HepG2 (cell line): ENCODE results near the gene SLC26A3. TPM values are rescaled to one million over a fixed set of nuclear protein-coding genes. Genes with fewer than 3 reads are reported as not detected.

Experiments
- ATAC-seq: fragments of 200-7000 bp; cut with Tn5 transposase; 3 replicates; pipeline ENCODE4 v1.9.1; 2020; ENCODE audit warnings: mild to moderate bottlenecking, moderate library complexity
- BruUV-seq: library from RNA; stranded (reverse); fragments of 400-500 nt; replicated peaks from 2 replicates; lab custom pipeline; 2021; lab: Mats Ljungman, UMichigan
- CTCF ChIA-PET: fragments of 300-600 bp; formaldehyde crosslinking; extraction: SDS; loops from one replicate; lab custom pipeline; 2021; ENCODE audit warnings: low total read pairs, inconsistent platforms, low intra/inter-chr PET ratio; lab: Yijun Ruan, JAX
- POLR2A ChIA-PET: fragments of 350-600 bp; sonication (Branson Sonifier 250); formaldehyde crosslinking; loops from one replicate; lab custom pipeline; 2020; ENCODE audit warnings: antibody characterized with exemption, inconsistent platforms; lab: Yijun Ruan, JAX
- DNase-seq: peaks from one replicate; pipeline ENCODE4 v3.0.0-alpha.2; 2015; ENCODE audit warnings: low spot score
- FAIRE-seq: peaks from 3 replicates; lab custom pipeline; 2011; peaks lifted over from hg19 to GRCh38; lab: Jason Lieb, UNC
- H2AFZ ChIP-seq: one replicate; pipeline ENCODE4 v1.6.1; 2011; ENCODE audit warnings: low read length, inconsistent platforms
- H3K27ac ChIP-seq: fragments of 300-600 bp; 3 replicates; pipeline ENCODE4 v1.8.0; 2011; ENCODE audit warnings: mixed run types, mild to moderate bottlenecking, mixed read lengths, low read length, inconsistent platforms; ENCODE audit not compliant: insufficient read depth; ENCODE audit errors: extremely low read length
- H3K27me3 ChIP-seq, 2 experiments: fragments of 200-600 bp in 1 of 2; 2 replicates in 1 of 2; 3 replicates in 1 of 2; pipeline versions ENCODE4 v1.6.0 to v1.8.0; 2011; ENCODE audit warnings: low read length in 2 of 2, mild to moderate bottlenecking in 2 of 2, moderate library complexity in 2 of 2, inconsistent platforms in 1 of 2; ENCODE audit not compliant: insufficient read depth in 2 of 2, control insufficient read depth in 1 of 2
- H3K36me3 ChIP-seq, 2 experiments: fragments of 200-600 bp in 1 of 2; replicated peaks in 1 of 2; 2 replicates in 1 of 2; 3 replicates in 1 of 2; pipeline versions ENCODE4 v1.5.1 to v1.8.0; 2011; ENCODE audit warnings: low read length in 2 of 2, inconsistent platforms in 1 of 2; ENCODE audit not compliant: insufficient read depth in 2 of 2, control insufficient read depth in 1 of 2
- H3K4me1 ChIP-seq: 2 replicates; pipeline ENCODE4 v1.5.1; 2012; ENCODE audit warnings: low read length, inconsistent platforms; ENCODE audit not compliant: insufficient read depth
- H3K4me2 ChIP-seq: 2 replicates; pipeline ENCODE4 v1.6.0; 2011; ENCODE audit warnings: low read depth, low read length, inconsistent platforms
- H3K4me3 ChIP-seq, 3 experiments: fragments of 200-600 bp in 1 of 3; sonication (generic), shearing (Covaris generic) in 1 of 3; replicated peaks in 1 of 3; 2 replicates each; pipeline ENCODE4 v1.5.1; 2011 to 2016; ENCODE audit warnings: low read length in 3 of 3, inconsistent platforms in 2 of 3, low read depth in 2 of 3, mild to moderate bottlenecking in 2 of 3, control low read depth in 1 of 3, mixed read lengths in 1 of 3; ENCODE audit not compliant: insufficient read depth in 1 of 3
- H3K79me2 ChIP-seq: one replicate; pipeline ENCODE4 v1.6.1; 2011; ENCODE audit warnings: low read length, inconsistent platforms; ENCODE audit not compliant: insufficient read depth
- H3K9ac ChIP-seq: 2 replicates; pipeline ENCODE4 v1.6.0; 2011; ENCODE audit warnings: mild to moderate bottlenecking, low read depth, low read length, inconsistent platforms; ENCODE audit not compliant: insufficient read depth
- H3K9me3 ChIP-seq: 2 replicates; pipeline ENCODE4 v1.5.1; 2012; ENCODE audit warnings: mild to moderate bottlenecking, low read length
- H4K20me1 ChIP-seq: 2 replicates; pipeline ENCODE4 v1.6.0; 2011; ENCODE audit warnings: inconsistent platforms, mild to moderate bottlenecking, low read length, moderate library complexity; ENCODE audit not compliant: insufficient read depth
- CENPT ChIP-seq: sonication (generic); formaldehyde crosslinking; IDR thresholded peaks from 2 replicates; pipeline ENCODE4 v1.8.0; 2022; ENCODE audit warnings: low read depth, mild to moderate bottlenecking, moderate library complexity, missing genetic modification reagents
- NAIF1 ChIP-seq: sonication (generic); formaldehyde crosslinking; IDR thresholded peaks from 2 replicates; pipeline ENCODE4 v1.5.0; 2020; ENCODE audit warnings: mild to moderate bottlenecking, missing genetic modification reagents, borderline replicate concordance
- RCOR2 ChIP-seq: IDR thresholded peaks from 2 replicates; pipeline ENCODE4 v1.6.1; 2016; ENCODE audit warnings: missing biosample characterization, missing genetic modification reagents
- SP5 ChIP-seq: IDR thresholded peaks from 2 replicates; pipeline ENCODE4 v1.6.1; 2016; ENCODE audit warnings: low read depth, borderline replicate concordance
- ZFYVE20 ChIP-seq: sonication (generic); formaldehyde crosslinking; IDR thresholded peaks from 2 replicates; pipeline ENCODE4 v1.8.0; 2023; ENCODE audit warnings: low read depth, mild to moderate bottlenecking, moderate library complexity, missing genetic modification reagents, borderline replicate concordance
- ZNF354B ChIP-seq: sonication (generic); formaldehyde crosslinking; IDR thresholded peaks from 2 replicates; pipeline ENCODE4 v1.8.0; 2022; ENCODE audit warnings: mild to moderate bottlenecking, missing genetic modification reagents
- ZNF577 ChIP-seq: sonication (generic); formaldehyde crosslinking; IDR thresholded peaks from 2 replicates; pipeline ENCODE4 v1.4.0; 2020; ENCODE audit warnings: mild to moderate bottlenecking, low read depth, missing genetic modification reagents, borderline replicate concordance
- ZNF598 ChIP-seq: sonication (generic); formaldehyde crosslinking; IDR thresholded peaks from 2 replicates; pipeline ENCODE4 v1.5.1; 2020; ENCODE audit warnings: mild to moderate bottlenecking, missing genetic modification reagents, borderline replicate concordance
- WGBS: methylation state at CpG from one replicate; pipeline ENCODE4 v1.1.6; 2017; ENCODE audit warnings: low lambda C conversion rate; 5-methylcytosine and 5-hydroxymethylcytosine counted together
- in situ Hi-C: cut with HindIII; loops from 2 replicates; pipeline ENCODE4 v1.10.0; 2017; ENCODE audit warnings: low pct_unique_long_range_greater_than_20kb; ENCODE audit not compliant: extremely low pct_ligation_motif_present
- intact Hi-C: fragments of 100-400 bp; cut with micrococcal nuclease; formaldehyde crosslinking; loops from one replicate; pipeline ENCODE4 v1.10.0; 2022; ENCODE audit not compliant: unreplicated experiment
- polyA plus RNA-seq, 8 experiments: library from polyadenylated mRNA; depleted of rRNA in 3 of 8; stranded (reverse) in 7 of 8; unstranded in 1 of 8; fragments of >200 nt; fragmentation: Illumina TruSeq in 4 of 8; extraction: Trizol in 4 of 8; gene quantifications; 2 replicates each; pipeline versions ENCODE4 v1.2.1 to v1.2.3, GENCODE V29; 2011 to 2016; ENCODE audit warnings: low read depth in 4 of 8, missing spikeins in 1 of 8, mixed read lengths in 1 of 8; ENCODE audit not compliant: insufficient read depth in 1 of 8
- total RNA-seq, 5 experiments: library from RNA; depleted of rRNA; stranded (reverse); fragments of >200 nt; fragmentation: Illumina TruSeq; extraction: Trizol; gene quantifications; 2 replicates each; pipeline ENCODE4 v1.2.3, GENCODE V29; 2016; ENCODE audit warnings: low read depth in 1 of 5
- TF ChIP-seq, protein P1 (sequence below): IDR thresholded peaks from 2 replicates; pipeline ENCODE4 v1.6.1; 2018; ENCODE audit warnings: missing genetic modification reagents, mild to moderate bottlenecking, missing compliant biosample characterization
- TF ChIP-seq, protein P2 (sequence below): sonication (generic); formaldehyde crosslinking; IDR thresholded peaks from 2 replicates; pipeline ENCODE4 v1.4.0; 2020; ENCODE audit warnings: missing genetic modification reagents, mild to moderate bottlenecking, borderline replicate concordance
- TF ChIP-seq, protein P3 (sequence below): sonication (generic); formaldehyde crosslinking; IDR thresholded peaks from 2 replicates; pipeline ENCODE4 v1.4.0; 2020; ENCODE audit warnings: missing genetic modification reagents, mild to moderate bottlenecking, borderline replicate concordance

Gene SLC26A3
- total and polyA plus RNA-seq, 2 of the 13 experiments (the other 11 are each of a cell fraction or from before 2014, with no cell fraction given), result 0.11 to 0.30 TPM

DNA sequence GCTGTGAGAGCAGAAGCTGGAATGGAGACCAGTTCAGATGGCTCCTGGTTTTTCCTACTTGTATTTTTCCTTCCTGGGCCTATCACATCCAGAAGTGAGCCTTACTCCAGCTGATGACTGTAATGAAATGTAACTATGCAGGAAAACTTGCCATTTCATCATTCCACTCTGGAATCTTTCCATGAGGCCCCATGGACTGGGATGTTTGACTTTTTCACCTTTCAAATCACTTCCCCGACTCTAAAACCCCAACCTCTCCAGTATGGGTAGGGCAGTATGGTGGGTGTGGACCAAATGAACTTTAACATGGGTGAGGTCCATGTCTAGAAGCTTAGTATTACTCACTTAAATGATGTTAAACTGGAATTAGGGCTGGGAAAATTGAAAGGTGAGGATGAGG lies 47.6 kb upstream of the SLC26A3 start:
- peaks cover 0 to 29% of the 10 kb centered on the region in 2 experiments; a peak in 4 of 5 replicates for H3K27me3 ChIP-seq
- no peaks in the 10 kb centered on the region for H3K9me3 ChIP-seq
- H2AFZ ChIP-seq, result no peak overlapping the region
- intact Hi-C loops (no loop called here), in situ Hi-C loops (loop anchor here (25.0 kb wide), 1 partner anchor 388 kb away; the partner anchor contains the start of gene GPR22)
- no peak for DNase-seq
- no peak overlapping the region for H3K4me2 ChIP-seq
- H3K9ac ChIP-seq, result no peak overlapping the region
- H3K27ac ChIP-seq, result no peak overlapping the region
- ChIA-PET CTCF (no interaction called here), POLR2A (no interaction called here)
- H4K20me1 ChIP-seq, result no peaks in the 10 kb centered on the region
- H3K79me2 ChIP-seq, result no peaks in the 10 kb centered on the region
- WGBS, result 0% methylated on average over 1 of the region's 1 CpG
- peaks cover 10% of the 10 kb centered on the region for H3K4me1 ChIP-seq
- H3K36me3 ChIP-seq, result no peaks in the 10 kb centered on the region
- no peak for ATAC-seq
- FAIRE-seq, result no peak
- BruUV-seq, result no TSS peak
- no peak overlapping the region for H3K4me3 ChIP-seq
- TF ChIP-seq, protein P1, sequence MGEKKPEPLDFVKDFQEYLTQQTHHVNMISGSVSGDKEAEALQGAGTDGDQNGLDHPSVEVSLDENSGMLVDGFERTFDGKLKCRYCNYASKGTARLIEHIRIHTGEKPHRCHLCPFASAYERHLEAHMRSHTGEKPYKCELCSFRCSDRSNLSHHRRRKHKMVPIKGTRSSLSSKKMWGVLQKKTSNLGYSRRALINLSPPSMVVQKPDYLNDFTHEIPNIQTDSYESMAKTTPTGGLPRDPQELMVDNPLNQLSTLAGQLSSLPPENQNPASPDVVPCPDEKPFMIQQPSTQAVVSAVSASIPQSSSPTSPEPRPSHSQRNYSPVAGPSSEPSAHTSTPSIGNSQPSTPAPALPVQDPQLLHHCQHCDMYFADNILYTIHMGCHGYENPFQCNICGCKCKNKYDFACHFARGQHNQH (CRISPR knock-in tag), result no peak
- no peak for TF ChIP-seq ZFYVE20 (CRISPR knock-in tag)
- no peak for TF ChIP-seq ZNF354B (CRISPR knock-in tag)
- TF ChIP-seq, protein P2, sequence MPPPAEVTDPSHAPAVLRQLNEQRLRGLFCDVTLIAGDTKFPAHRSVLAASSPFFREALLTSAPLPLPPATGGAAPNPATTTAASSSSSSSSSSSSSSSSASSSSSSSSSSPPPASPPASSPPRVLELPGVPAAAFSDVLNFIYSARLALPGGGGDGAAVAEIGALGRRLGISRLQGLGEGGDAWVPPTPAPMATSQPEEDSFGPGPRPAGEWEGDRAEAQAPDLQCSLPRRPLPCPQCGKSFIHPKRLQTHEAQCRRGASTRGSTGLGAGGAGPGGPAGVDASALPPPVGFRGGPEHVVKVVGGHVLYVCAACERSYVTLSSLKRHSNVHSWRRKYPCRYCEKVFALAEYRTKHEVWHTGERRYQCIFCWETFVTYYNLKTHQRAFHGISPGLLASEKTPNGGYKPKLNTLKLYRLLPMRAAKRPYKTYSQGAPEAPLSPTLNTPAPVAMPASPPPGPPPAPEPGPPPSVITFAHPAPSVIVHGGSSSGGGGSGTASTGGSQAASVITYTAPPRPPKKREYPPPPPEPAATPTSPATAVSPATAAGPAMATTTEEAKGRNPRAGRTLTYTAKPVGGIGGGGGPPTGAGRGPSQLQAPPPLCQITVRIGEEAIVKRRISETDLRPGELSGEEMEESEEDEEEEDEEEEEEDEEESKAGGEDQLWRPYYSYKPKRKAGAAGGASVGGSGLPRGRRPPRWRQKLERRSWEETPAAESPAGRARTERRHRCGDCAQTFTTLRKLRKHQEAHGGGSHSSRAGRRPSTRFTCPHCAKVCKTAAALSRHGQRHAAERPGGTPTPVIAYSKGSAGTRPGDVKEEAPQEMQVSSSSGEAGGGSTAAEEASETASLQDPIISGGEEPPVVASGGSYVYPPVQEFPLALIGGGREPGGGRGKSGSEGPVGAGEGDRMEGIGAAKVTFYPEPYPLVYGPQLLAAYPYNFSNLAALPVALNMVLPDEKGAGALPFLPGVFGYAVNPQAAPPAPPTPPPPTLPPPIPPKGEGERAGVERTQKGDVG (CRISPR knock-in tag), result no peak
- TF ChIP-seq, protein P3, sequence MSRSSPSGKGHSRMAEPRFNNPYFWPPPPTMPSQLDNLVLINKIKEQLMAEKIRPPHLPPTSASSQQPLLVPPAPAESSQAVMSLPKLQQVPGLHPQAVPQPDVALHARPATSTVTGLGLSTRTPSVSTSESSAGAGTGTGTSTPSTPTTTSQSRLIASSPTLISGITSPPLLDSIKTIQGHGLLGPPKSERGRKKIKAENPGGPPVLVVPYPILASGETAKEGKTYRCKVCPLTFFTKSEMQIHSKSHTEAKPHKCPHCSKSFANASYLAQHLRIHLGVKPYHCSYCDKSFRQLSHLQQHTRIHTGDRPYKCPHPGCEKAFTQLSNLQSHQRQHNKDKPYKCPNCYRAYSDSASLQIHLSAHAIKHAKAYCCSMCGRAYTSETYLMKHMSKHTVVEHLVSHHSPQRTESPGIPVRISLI (CRISPR knock-in tag), result no peak
- no peak for TF ChIP-seq NAIF1 (CRISPR knock-in tag)
- no peak for TF ChIP-seq ZNF598
- TF ChIP-seq SP5 (CRISPR knock-in tag), result no peak
- no peak for TF ChIP-seq RCOR2 (CRISPR knock-in tag)
- no peak for TF ChIP-seq ZNF577
- no peak for TF ChIP-seq CENPT (CRISPR knock-in tag)
